Sciatic nerve (tissue), 2 donors: ENCODE data around the gene CDKN1C. TPM values are rescaled to one million over a fixed set of nuclear protein-coding genes. Genes with fewer than 3 reads are reported as not detected.

Experiments used
- ATAC-seq: fragments of 200-7000 bp; cut with Tn5 transposase; one replicate; pipeline ENCODE4 v1.9.1; 2020; ENCODE audit warnings: mild to moderate bottlenecking, moderate library complexity
- DNase-seq: peaks from one replicate; pipeline ENCODE4 v3.0.0-alpha.2; 2020; ENCODE audit warnings: low spot score
- intact Hi-C: fragments of 100-400 bp; cut with DNase I; formaldehyde crosslinking; loops from one replicate; pipeline ENCODE4 v1.14.2; 2022
- total RNA-seq: library from RNA; stranded (reverse); fragmentation: NEBNext Ultra II Directional; extraction: Animal tissue kit (Norgen Biotek cat#: 25700); gene quantifications from one replicate; pipeline ENCODE4 v1.2.1, GENCODE V29; 2021
- donor health status: DM: no; HTN: no; CAD: no.
- donor health status: DM: no; HTN: no; CAD: no.

CDKN1C gene
- total RNA-seq, 1 donor from 2014 or later = 186 TPM

- intact Hi-C loops = loop anchor here (5.0 kb wide), 1 partner anchor 189 kb away; no protein-coding TSS in a partner anchor
- ATAC-seq = no peak
Observed at GRCh38 chr11:2881076-2881980, 4.2 kb downstream of the CDKN1C start.

GRCh38 chr11:2880646-2881045 is 4.9 kb downstream of the CDKN1C start:
- ATAC-seq (no peak), DNase-seq (no peak)
- intact Hi-C loops = loop anchor here (5.0 kb wide), 1 partner anchor 188 kb away; no protein-coding TSS in a partner anchor

More at GRCh38 chr11:2881076-2881980, 4.2 kb downstream of the CDKN1C start:
- DNase-seq = no peak

GRCh38 chr11:2878782-2879181 is 6.8 kb downstream of the CDKN1C start:
- intact Hi-C loops = no loop called here
- DNase-seq = no peak
- no peak for ATAC-seq

GRCh38 chr11:2877474-2877873 is 8.1 kb downstream of the CDKN1C start:
- intact Hi-C loops = no loop called here
- DNase-seq (no peak), ATAC-seq (no peak)

GRCh38 chr11:2874963-2875362 is 10.6 kb downstream of the CDKN1C start:
- intact Hi-C loops = no loop called here
- no peak for ATAC-seq
- no peak for DNase-seq

GRCh38 chr11:2870969-2871680 is 14.4 kb downstream of the CDKN1C start:
- DNase-seq (no peak), ATAC-seq (peak; percentile 32)
- intact Hi-C loops = no loop called here

GRCh38 chr11:2870460-2870859 is 15.1 kb downstream of the CDKN1C start:
- intact Hi-C loops = no loop called here
- no peak for ATAC-seq
- no peak for DNase-seq

- intact Hi-C loops = no loop called here
- ATAC-seq (no peak), DNase-seq (no peak)
Observed at GRCh38 chr11:2869561-2870427, 15.8 kb downstream of the CDKN1C start.

GRCh38 chr11:2869134-2869526 is 16.4 kb downstream of the CDKN1C start:
- intact Hi-C loops = no loop called here
- no peak for DNase-seq
- ATAC-seq = peak; percentile 57

GRCh38 chr11:2868506-2869133 is 17.0 kb downstream of the CDKN1C start:
- ATAC-seq = peak; percentile 44
- intact Hi-C loops = no loop called here
- DNase-seq = no peak

GRCh38 chr11:2867722-2868505 is 17.7 kb downstream of the CDKN1C start:
- ATAC-seq (peak; percentile 29), DNase-seq (no peak)
- intact Hi-C loops = no loop called here

GRCh38 chr11:2867142-2867541 is 18.4 kb downstream of the CDKN1C start:
- intact Hi-C loops = no loop called here
- DNase-seq (no peak), ATAC-seq (no peak)

GRCh38 chr11:2865922-2866577 is 19.5 kb downstream of the CDKN1C start:
- no peak for ATAC-seq
- intact Hi-C loops = no loop called here
- no peak for DNase-seq

- intact Hi-C loops = no loop called here
- ATAC-seq = no peak
- no peak for DNase-seq
Observed at GRCh38 chr11:2864901-2865300, 20.7 kb downstream of the CDKN1C start.

- DNase-seq (no peak), ATAC-seq (no peak)
- intact Hi-C loops = no loop called here
Observed at GRCh38 chr11:2863276-2863618, 22.3 kb downstream of the CDKN1C start.

GRCh38 chr11:2862395-2863275 is 22.9 kb downstream of the CDKN1C start:
- no peak for DNase-seq
- ATAC-seq = peak; percentile 53
- intact Hi-C loops = no loop called here

- peak; percentile 13 for ATAC-seq
Observed at GRCh38 chr11:2860636-2861035, 24.9 kb downstream of the CDKN1C start.

More at GRCh38 chr11:2860636-2861035, 24.9 kb downstream of the CDKN1C start:
- DNase-seq = no peak
- intact Hi-C loops = no loop called here
